Forelimb muscle (tissue), 1 donor: ENCODE measurements around the gene PPP1R9B. TPM values are rescaled to one million over a fixed set of nuclear protein-coding genes. Genes with fewer than 3 reads are reported as not detected.

Experiments
- DNase-seq: peaks from one replicate; pipeline ENCODE4 v3.0.0-alpha.2; 2013; ENCODE audit warnings: low read depth
- polyA plus RNA-seq: library from polyadenylated mRNA; unstranded; fragments of 120-200 nt; gene quantifications from one replicate; pipeline ENCODE4 v1.2.1, GENCODE V29; 2013; ENCODE audit not compliant: insufficient read length

PPP1R9B gene
- polyA plus RNA-seq, 1 donor = 40.7 TPM

- DNase-seq = no peak
These were observed 6.9 kb downstream of the PPP1R9B start for GRCh38 chr17:50143461-50144176.

DNA sequence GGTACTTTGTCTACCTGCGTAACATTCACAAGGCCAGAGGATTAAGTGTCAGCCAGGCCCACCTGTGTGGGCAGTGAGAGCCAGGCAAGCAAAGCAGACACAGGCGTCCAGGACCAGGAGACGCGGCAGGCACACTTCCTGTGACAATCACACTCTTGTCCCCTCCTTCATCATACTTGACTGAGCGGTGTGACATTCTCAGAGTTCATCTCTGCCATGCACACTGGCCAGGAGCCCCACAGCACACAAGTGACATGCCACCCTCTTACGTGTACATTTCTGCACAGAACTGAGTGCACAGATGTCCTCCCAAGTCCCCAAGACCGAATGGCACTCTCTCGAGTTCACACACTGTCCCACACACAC is 8.7 kb downstream of the PPP1R9B start:
- no peak for DNase-seq

DNA sequence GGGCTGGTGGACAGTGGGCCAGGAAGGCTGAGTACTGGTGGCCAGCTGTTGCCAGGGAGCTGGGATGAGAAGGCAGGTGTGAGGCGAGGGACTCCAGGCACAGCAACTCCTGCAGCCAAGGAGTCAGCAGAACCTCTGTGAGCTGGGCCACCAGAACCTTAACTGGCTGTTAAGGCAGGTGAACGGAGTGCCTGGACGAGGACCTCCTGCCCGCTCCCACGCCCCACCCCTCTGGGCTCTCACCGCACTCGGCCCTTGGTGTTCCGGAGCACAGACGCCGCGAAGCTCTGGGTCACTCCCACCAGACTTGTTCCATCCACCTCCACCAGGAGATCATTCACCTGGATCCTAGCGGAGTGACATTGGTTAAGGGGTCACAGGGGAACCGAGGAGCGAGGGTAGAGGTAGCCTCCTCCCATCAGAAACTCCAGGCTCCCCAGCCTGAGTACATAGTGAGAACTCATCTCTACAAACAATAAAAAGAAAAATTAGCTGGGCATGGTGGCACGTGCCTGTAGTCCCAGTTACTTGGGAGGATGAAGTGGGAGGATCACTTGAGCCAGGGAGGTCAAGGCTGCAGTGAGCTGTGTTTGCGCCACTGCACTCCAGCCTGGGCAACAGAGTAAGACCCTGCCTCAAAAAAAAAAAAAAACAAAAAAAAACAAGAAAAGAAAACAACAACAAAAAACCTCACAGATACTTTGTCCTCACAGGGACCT is 9.3 kb downstream of the PPP1R9B start:
- no peak for DNase-seq

GRCh38 chr17:50139950-50140885 is 10.3 kb downstream of the PPP1R9B start:
- no peak for DNase-seq

DNA sequence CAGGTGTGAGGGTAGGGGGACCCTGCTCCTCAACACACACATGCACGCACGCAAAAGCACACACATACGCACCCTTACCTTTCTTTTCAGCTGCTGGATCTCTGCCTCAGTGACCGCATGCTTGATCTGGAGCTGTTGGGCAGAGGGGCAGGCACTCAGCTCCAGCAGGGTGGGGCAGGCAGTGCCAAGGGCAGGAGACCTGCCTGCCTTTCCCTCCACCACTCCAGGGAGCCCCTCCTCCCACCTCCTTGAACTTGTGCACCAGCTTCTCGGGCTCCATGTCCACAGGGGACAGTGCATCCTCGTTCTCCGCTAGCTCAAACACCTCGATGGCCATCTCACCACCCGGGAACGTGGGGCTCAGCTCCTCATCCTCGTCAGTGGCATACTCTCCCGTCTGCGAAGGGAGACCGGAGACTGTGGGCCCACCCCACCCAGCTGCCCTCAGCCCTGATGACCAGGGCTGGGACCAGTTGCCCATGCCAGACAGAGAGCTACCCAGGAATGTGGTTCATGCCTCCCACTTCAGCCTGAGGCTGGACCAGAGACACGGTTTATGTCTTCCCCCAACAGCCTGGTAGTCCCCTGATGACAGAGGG is 11.2 kb downstream of the PPP1R9B start:
- DNase-seq = no peak

DNA sequence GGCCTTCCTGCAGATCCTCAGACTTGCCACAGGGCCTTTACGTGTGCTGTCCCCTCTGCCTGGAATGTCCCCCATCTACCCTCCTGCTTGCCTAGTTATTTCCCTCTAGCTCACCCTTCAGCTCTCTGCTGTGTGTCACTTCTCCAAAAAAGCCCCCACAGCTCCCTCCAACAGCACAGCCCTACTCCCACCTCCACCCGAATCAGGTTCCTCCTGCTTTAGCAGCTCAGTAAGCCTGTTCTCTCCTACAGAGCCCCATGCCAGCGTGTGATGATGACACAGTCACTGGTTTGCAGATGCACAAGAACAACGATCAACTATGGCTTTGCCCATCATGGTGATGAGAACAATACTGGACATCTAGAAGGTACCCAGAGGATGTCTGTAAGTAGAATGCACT is 13.4 kb downstream of the PPP1R9B start:
- no peak for DNase-seq

DNA sequence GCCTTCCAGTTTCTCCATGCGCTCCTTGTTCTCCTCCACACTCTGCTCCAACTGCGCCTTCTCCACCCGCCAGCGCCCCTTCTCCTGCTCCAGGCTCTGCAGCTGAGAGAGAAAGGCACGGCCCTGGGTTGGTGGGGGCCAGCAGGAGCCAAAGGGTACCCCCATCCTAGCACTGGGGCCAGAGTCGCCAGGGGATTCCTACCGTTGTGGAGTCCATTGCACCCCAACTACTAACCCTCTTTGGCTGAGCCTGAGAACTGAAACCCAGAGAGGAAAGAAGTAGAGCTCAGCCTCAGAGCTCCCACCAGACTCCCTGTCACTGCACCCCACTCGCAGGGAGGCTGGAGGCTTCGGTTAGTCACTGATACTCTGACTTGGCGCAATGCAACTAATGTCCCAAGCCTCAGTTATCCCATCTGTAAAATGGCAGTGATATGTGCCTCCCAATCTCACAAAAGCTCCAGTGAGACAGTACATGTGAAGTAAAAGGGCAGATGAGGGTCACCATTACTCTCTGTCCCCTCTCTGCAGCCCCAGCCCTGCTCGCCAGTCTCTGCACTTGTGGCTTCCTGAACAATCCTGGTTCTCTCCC is 14.3 kb downstream of the PPP1R9B start:
- DNase-seq = no peak

DNA sequence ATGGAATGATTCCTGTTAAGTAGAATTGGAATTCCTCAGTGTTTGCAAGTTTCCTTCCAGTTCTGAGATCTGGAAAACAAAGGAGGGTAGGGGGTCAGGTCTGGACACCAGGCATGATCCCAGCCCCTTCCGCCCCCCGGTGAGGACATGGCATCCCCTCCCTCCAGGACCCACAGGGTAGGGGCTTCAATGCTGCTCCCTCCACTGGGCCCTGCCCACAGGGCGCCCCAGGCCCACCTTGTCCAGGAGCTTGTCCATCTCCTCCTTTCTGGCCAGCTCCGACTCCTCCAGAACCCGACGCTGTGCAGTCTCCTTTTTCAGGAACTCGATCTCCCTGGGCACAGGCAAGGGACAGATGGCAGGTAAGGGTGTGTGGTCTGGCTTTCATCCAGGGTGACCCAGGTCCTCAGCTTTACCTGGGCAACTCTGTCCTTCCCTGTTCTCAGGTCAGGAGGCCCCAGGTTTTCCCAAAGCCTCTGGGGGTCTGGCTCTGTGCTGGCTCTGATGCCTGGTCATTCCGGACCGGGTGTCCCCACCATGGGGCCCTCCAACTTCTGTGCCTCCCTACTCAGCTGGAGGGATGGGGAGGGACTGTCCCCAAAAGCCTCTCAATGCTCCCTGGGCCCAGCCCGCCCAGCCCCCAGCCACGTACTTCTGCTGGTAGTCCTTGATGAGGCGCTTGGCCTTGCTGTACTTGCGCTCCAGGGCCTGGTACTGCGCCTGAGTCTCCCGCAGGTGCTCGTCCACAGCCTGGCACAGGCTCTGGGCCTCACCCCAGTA is 15.0 kb downstream of the PPP1R9B start:
- no peak for DNase-seq

- DNase-seq = no peak
These were observed 16.0 kb downstream of the PPP1R9B start for GRCh38 chr17:50134206-50135110.

DNA sequence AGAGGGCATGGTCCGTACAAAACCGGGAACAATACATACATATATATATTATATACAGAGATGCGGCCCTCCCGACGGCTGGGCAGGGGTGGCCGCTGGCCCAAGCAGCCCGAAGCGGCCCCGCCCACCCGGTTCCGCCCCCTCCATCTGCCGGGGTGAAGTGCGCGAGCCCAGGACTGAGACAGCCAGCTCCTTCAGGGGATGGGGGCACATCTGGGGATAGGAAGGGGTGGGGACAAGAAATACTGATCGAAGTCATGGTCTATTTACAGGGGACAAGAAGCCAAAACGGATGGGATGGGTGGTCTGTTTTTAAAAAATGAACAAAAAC is 16.7 kb downstream of the PPP1R9B start:
- no peak for DNase-seq

GRCh38 chr17:50133028-50133768 is 17.3 kb downstream of the PPP1R9B start:
- no peak for DNase-seq

GRCh38 chr17:50132104-50132794 is 18.2 kb downstream of the PPP1R9B start:
- DNase-seq = no peak

DNA sequence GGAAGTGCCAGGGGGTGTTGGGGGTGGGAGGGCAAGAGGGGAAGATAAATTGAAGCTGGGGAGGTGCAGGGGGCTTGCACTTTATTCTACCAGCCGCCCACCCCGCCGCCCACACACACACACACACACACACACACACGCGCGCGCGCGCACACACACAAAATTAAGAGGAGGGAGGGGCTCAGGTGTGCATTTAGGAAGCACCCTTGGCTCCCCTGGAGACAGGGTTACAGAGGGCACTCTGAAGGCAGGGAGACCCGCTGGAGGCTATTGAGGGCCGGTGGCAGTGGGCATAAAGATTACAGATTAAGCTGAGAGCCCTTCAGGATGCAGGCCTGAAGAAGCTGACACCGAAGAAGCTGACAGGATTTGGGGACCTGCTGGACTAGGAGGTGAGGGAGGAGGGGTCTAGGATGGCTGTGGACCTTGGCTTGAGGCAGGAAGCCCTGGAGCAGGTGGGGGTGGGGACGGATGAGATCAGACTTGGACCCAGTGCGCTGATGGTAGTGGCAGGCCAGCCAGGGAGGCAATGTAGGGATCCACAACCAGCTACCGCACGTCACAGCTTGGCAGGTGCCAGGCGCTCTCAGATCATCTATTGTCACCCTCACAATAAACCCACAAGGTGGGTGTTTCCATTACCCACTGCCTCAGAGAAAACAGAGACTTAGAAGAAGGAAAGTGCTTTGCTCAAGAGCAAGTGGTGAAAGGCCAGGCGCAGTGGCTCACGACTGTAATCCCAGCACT is 19.7 kb downstream of the PPP1R9B start:
- no peak for DNase-seq

- no peak for DNase-seq
These were observed 20.5 kb downstream of the PPP1R9B start, which contains the start of gene SAMD14 for GRCh38 chr17:50129728-50130558. SAMD14 (minus strand) TSS chr17:50130160; CDS start chr17:50124959, 5,201 bp downstream.

DNA sequence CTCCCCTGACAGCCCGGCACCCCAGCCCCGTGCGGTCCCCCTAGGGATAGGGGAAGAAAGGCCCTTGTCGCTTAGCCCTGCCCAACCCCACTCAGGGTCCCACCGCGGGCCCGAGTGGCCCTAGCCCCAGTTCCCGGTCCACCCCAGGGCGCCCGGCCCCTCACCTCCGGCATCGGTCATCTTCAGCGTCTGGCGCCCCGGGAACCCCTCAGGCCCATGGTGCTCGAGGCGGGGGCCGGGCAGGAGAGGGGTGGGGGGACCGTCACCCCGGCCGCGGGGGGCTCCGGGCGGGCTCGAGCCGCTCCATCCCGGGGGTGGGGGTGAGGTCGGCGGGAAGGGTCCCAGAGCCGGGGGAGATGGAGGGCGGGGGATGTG is 21.1 kb downstream of the PPP1R9B start:
- DNase-seq = no peak

GRCh38 chr17:50128441-50129352 is 21.8 kb downstream of the PPP1R9B start:
- no peak for DNase-seq
